C4-2B (cell line): ENCODE data around the gene ZNF674.

Experiments
- CTCF ChIP-seq: fragments of 450-650 bp; conservative IDR thresholded peaks from 2 replicates; pipeline ENCODE4 v1.5.1; 2017; ENCODE audit warnings: mild to moderate bottlenecking
- ZFX ChIP-seq: fragments of 450-650 bp; IDR thresholded peaks from 2 replicates; pipeline ENCODE4 v1.6.1; 2017

- TF ChIP-seq CTCF (no peak), ZFX (no peak)
Observed at GRCh38 chrX:46506076-46506475, 39.1 kb downstream of the ZNF674 start.
